Transverse colon (tissue), 4 donors: ENCODE measurements around the gene CACNA1C.

ENCODE experiments used
- POLR2A ChIP-seq: fragments of 450-650 bp; IDR thresholded peaks from one replicate; pipeline ENCODE4 v1.6.1; 2016; ENCODE audit warnings: antibody characterized with exemption, mild to moderate bottlenecking, moderate library complexity
- POLR2AphosphoS5 ChIP-seq, 3 donors: sonication (generic); formaldehyde crosslinking; IDR thresholded peaks; one replicate each; pipeline ENCODE4 v1.6.1; 2016; ENCODE audit warnings: antibody characterized with exemption in 3 of 3
- TF ChIP-seq, protein P1 (sequence below), 5 experiments: fragments of 200-600 bp in 3 of 5; fragments of 450-650 bp in 2 of 5; sonication (generic) in 3 of 5; IDR thresholded peaks; 1 replicate in 2 of 5; 2 replicates in 3 of 5; pipeline ENCODE4 v1.5.1; 2016 to 2017; ENCODE audit warnings: antibody characterized with exemption in 5 of 5, inconsistent platforms in 3 of 5, mild to moderate bottlenecking in 2 of 5, moderate library complexity in 1 of 5

DNA sequence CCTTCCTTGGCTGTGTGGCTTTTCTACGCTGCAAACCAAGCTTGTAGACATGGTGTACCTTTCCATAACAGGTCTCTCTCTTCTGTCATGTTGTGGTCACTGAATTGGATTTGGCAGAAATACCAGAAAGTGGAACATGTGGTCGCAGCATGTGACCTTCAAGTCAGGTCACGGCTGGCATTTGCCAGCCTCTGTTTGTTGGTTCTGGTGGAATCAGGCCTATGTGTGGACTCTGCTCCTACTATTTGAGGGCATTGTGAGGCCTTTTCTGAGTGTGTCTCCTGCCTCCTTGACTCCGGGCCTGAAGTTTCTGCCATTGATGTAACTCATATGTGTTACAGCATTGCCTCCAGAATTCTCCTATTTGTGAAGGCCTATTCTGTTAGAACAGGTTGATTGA, 116.7 kb downstream of the CACNA1C start:
- TF ChIP-seq, protein P1, sequence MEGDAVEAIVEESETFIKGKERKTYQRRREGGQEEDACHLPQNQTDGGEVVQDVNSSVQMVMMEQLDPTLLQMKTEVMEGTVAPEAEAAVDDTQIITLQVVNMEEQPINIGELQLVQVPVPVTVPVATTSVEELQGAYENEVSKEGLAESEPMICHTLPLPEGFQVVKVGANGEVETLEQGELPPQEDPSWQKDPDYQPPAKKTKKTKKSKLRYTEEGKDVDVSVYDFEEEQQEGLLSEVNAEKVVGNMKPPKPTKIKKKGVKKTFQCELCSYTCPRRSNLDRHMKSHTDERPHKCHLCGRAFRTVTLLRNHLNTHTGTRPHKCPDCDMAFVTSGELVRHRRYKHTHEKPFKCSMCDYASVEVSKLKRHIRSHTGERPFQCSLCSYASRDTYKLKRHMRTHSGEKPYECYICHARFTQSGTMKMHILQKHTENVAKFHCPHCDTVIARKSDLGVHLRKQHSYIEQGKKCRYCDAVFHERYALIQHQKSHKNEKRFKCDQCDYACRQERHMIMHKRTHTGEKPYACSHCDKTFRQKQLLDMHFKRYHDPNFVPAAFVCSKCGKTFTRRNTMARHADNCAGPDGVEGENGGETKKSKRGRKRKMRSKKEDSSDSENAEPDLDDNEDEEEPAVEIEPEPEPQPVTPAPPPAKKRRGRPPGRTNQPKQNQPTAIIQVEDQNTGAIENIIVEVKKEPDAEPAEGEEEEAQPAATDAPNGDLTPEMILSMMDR (IDR thresholded peaks at IDR 0.05): no peak
- TF ChIP-seq POLR2AphosphoS5 (IDR thresholded peaks at IDR 0.05) (no peak), POLR2A (no peak)
